Right lung (tissue), 5 donors: ENCODE data around the gene TOX4. TPM values are rescaled to one million over a fixed set of nuclear protein-coding genes. Genes with fewer than 3 reads are reported as not detected.
"Not testable (repeated sequence)": the region's sequence is repeated elsewhere in the genome, so short reads cannot be mapped to it uniquely, and the experiment has no call there.

ENCODE experiments used
- DNase-seq, 2 donors: peaks; one replicate each; pipeline ENCODE4 v3.0.0-alpha.2; 2013
- polyA plus RNA-seq, 5 donors: library from polyadenylated mRNA; unstranded; fragments of 120-200 nt; gene quantifications; one replicate each; pipeline versions ENCODE4 v1.2.1 to v1.2.3, GENCODE V29; 2013; ENCODE audit warnings: inconsistent platforms in 1 of 5, low replicate concordance in 1 of 5; ENCODE audit not compliant: insufficient read length in 5 of 5, insufficient read depth in 1 of 5

TOX4 gene
- polyA plus RNA-seq, 5 donors, result 51.3 to 69.4 (median 61.6) TPM

- DNase-seq, result no peak
Measured at GRCh38 chr14:21529515-21529914, 52.5 kb downstream of the TOX4 start.

GRCh38 chr14:21533294-21533693, 56.3 kb downstream of the TOX4 start:
- DNase-seq, result no peak

- no peak for DNase-seq
Measured at GRCh38 chr14:21534576-21534975, 57.6 kb downstream of the TOX4 start.

GRCh38 chr14:21535545-21536417, 58.8 kb downstream of the TOX4 start:
- DNase-seq, result no peak

GRCh38 chr14:21536418-21537089, 59.6 kb downstream of the TOX4 start:
- DNase-seq, result peak in 1 of 2 donors; percentile 12

GRCh38 chr14:21537090-21537424, 60.1 kb downstream of the TOX4 start:
- peak in 1 of 2 donors; percentile 13 for DNase-seq

- no peak for DNase-seq
Measured at GRCh38 chr14:21539189-21539940, 62.4 kb downstream of the TOX4 start.

- DNase-seq, result no peak
Measured at GRCh38 chr14:21541413-21542074, 64.5 kb downstream of the TOX4 start.

- peak in 1 of 2 donors; percentile 42 for DNase-seq
Measured at GRCh38 chr14:21543521-21543960, 66.5 kb downstream of the TOX4 start.

GRCh38 chr14:21543963-21544362, 67.0 kb downstream of the TOX4 start:
- DNase-seq, result no peak

- not testable (repeated sequence) for DNase-seq
Measured at GRCh38 chr14:21544588-21544987, 67.6 kb downstream of the TOX4 start.

Other genes starting within 250 kb of the TOX4 start
- gene HNRNPC, start 207.8 kb upstream of the TOX4 start, polyA plus RNA-seq, result 100 to 1,000 TPM; 694 to 979 (median 852) TPM
- gene RPGRIP1, start 197.1 kb upstream of the TOX4 start, polyA plus RNA-seq, result under 1 TPM; 0.53 to 0.93 (median 0.74) TPM
- 100 to 1,000 TPM in 4 of 5 donors, 10 to 100 TPM in 1; 98.8 to 146 (median 131) TPM for gene SUPT16H, start 93.2 kb upstream of the TOX4 start, polyA plus RNA-seq
- 10 to 100 TPM; 63.5 to 85.8 (median 70.2) TPM for gene CHD8, start 21.1 kb upstream of the TOX4 start, polyA plus RNA-seq
- 10 to 100 TPM; 36.0 to 53.8 (median 47.9) TPM for gene RAB2B, start 236 bp upstream of the TOX4 start, polyA plus RNA-seq
- 100 to 1,000 TPM in 2 of 5 donors, 10 to 100 TPM in 3; 77.3 to 111 (median 99.8) TPM for gene METTL3, start 34.1 kb downstream of the TOX4 start, polyA plus RNA-seq
- gene SALL2, start 49.2 kb downstream of the TOX4 start, polyA plus RNA-seq, result 10 to 100 TPM; 29.4 to 44.6 (median 33.1) TPM
- under 1 TPM in 4 of 5 donors, not detected in 1; 0.06 to 0.18 (median 0.10) TPM for gene OR10G3, start 102.9 kb downstream of the TOX4 start, polyA plus RNA-seq
- not detected for gene OR10G2, start 157.7 kb downstream of the TOX4 start, polyA plus RNA-seq
- gene OR4E2, start 176.6 kb downstream of the TOX4 start, polyA plus RNA-seq, result under 1 TPM in 1 of 5 donors, not detected in 4; 0.05 TPM
- under 1 TPM in 2 of 5 donors, not detected in 3; 0.05 to 0.06 TPM for gene OR4E1, start 196.6 kb downstream of the TOX4 start, polyA plus RNA-seq